IMR-90 (cell line): ENCODE results near the gene C6orf15. TPM values are rescaled to one million over a fixed set of nuclear protein-coding genes. Genes with fewer than 3 reads are reported as not detected.

Source experiments
- ATAC-seq: fragments of 200-7000 bp; cut with Tn5 transposase; 2 replicates; pipeline ENCODE4 v1.9.1; 2020; ENCODE audit warnings: low read depth, mild to moderate bottlenecking, moderate library complexity
- BruUV-seq: library from RNA; stranded (reverse); fragments of 400-500 nt; replicated peaks from 2 replicates; lab custom pipeline; 2021; lab: Mats Ljungman, UMichigan
- CTCF ChIA-PET: fragments of 300-600 bp; formaldehyde crosslinking; extraction: SDS; loops from one replicate; lab custom pipeline; 2021; ENCODE audit warnings: antibody characterized with exemption; lab: Yijun Ruan, JAX
- POLR2A ChIA-PET: fragments of 300-600 bp; sonication (Branson Sonifier 250); formaldehyde crosslinking; loops from one replicate; lab custom pipeline; 2022; ENCODE audit warnings: antibody characterized with exemption; ENCODE audit not compliant: unreplicated experiment; lab: Charles Lee
- DNase-seq: peaks from one replicate; pipeline ENCODE4 v3.0.0; 2013
- H2AFZ ChIP-seq: replicated peaks from 2 replicates; pipeline ENCODE3; 2013; ENCODE audit warnings: low read length, mild to moderate bottlenecking; ENCODE audit not compliant: poor library complexity
- H2AK5ac ChIP-seq: 2 replicates; pipeline ENCODE4 v1.6.1; 2013; ENCODE audit warnings: low read depth, low read length, inconsistent platforms
- H2AK9ac ChIP-seq: replicated peaks from 2 replicates; pipeline ENCODE3; 2013; ENCODE audit warnings: mild to moderate bottlenecking, low read depth, low read length, moderate library complexity; ENCODE audit not compliant: poor library complexity
- H2BK120ac ChIP-seq: 2 replicates; pipeline ENCODE4 v1.6.1; 2013; ENCODE audit warnings: low read depth, low read length, inconsistent platforms
- H2BK15ac ChIP-seq: 3 replicates; pipeline ENCODE4 v1.6.1; 2013; ENCODE audit warnings: low read depth, low read length, inconsistent platforms
- H2BK20ac ChIP-seq: 2 replicates; pipeline ENCODE4 v1.6.1; 2013; ENCODE audit warnings: low read depth, mild to moderate bottlenecking, inconsistent platforms, low read length, moderate library complexity
- H2BK5ac ChIP-seq: 2 replicates; pipeline ENCODE4 v1.6.1; 2013; ENCODE audit warnings: mild to moderate bottlenecking, low read depth, low read length, inconsistent platforms; ENCODE audit not compliant: poor library complexity, severe bottlenecking
- H3K14ac ChIP-seq: replicated peaks from 2 replicates; pipeline ENCODE4 v1.6.1; 2013; ENCODE audit warnings: low read depth, low read length, inconsistent platforms
- H3K18ac ChIP-seq: 2 replicates; pipeline ENCODE4 v1.6.1; 2013; ENCODE audit warnings: low read depth, low read length, control low read depth
- H3K23ac ChIP-seq: 2 replicates; pipeline ENCODE4 v1.6.1; 2013; ENCODE audit warnings: low read depth, low read length, inconsistent platforms
- H3K27ac ChIP-seq: 2 replicates; pipeline ENCODE4 v1.5.1; 2013; ENCODE audit warnings: mild to moderate bottlenecking, control low read depth, low read length; ENCODE audit not compliant: insufficient read depth
- H3K27me3 ChIP-seq: 2 replicates; pipeline ENCODE4 v1.6.1; 2013; ENCODE audit warnings: low read length; ENCODE audit not compliant: control insufficient read depth, insufficient read depth
- H3K36me3 ChIP-seq: 2 replicates; pipeline ENCODE4 v1.6.1; 2013; ENCODE audit warnings: low read length, mixed read lengths; ENCODE audit not compliant: control insufficient read depth, insufficient read depth
- H3K4ac ChIP-seq: 2 replicates; pipeline ENCODE4 v1.6.1; 2013; ENCODE audit warnings: low read depth, low read length, inconsistent platforms
- H3K4me1 ChIP-seq: 2 replicates; pipeline ENCODE4 v1.6.1; 2013; ENCODE audit warnings: low read length, mixed read lengths; ENCODE audit not compliant: control insufficient read depth, insufficient read depth
- H3K4me2 ChIP-seq: 2 replicates; pipeline ENCODE4 v1.6.1; 2013; ENCODE audit warnings: low read depth, mild to moderate bottlenecking, control low read depth, low read length, moderate library complexity
- H3K4me3 ChIP-seq: 2 replicates; pipeline ENCODE4 v1.5.1; 2013; ENCODE audit warnings: low read depth, mild to moderate bottlenecking, control low read depth, low read length, moderate library complexity; ENCODE audit not compliant: insufficient read depth
- H3K56ac ChIP-seq: 2 replicates; pipeline ENCODE4 v1.6.1; 2013; ENCODE audit warnings: low read length, inconsistent platforms; ENCODE audit not compliant: insufficient read depth; ENCODE audit errors: extremely low read depth
- H3K79me1 ChIP-seq, 2 experiments: 2 replicates each; pipeline ENCODE4 v1.6.1; 2013; ENCODE audit warnings: low read length in 2 of 2, inconsistent platforms in 1 of 2, low read depth in 1 of 2
- H3K9ac ChIP-seq: 2 replicates; pipeline ENCODE4 v1.6.1; 2013; ENCODE audit warnings: low read depth, low read length, control low read depth
- H3K9me1 ChIP-seq: 2 replicates; pipeline ENCODE4 v1.6.1; 2013; ENCODE audit warnings: low read length, inconsistent platforms; ENCODE audit not compliant: insufficient read depth
- H3K9me3 ChIP-seq: 2 replicates; pipeline ENCODE4 v1.6.1; 2013; ENCODE audit warnings: low read length; ENCODE audit not compliant: control insufficient read depth, insufficient read depth
- H4K20me1 ChIP-seq: 2 replicates; pipeline ENCODE4 v1.6.1; 2013; ENCODE audit warnings: low read length, inconsistent platforms; ENCODE audit not compliant: insufficient read depth
- H4K5ac ChIP-seq: 2 replicates; pipeline ENCODE4 v1.6.1; 2013; ENCODE audit warnings: mild to moderate bottlenecking, low read depth, low read length, control low read depth
- H4K8ac ChIP-seq, 2 experiments: 2 replicates each; pipeline ENCODE4 v1.6.1; 2013; ENCODE audit warnings: low read depth in 2 of 2, low read length in 2 of 2, control low read depth in 1 of 2, inconsistent platforms in 1 of 2
- H4K91ac ChIP-seq: 2 replicates; pipeline ENCODE4 v1.6.1; 2013; ENCODE audit warnings: low read depth, low read length, inconsistent platforms; ENCODE audit not compliant: insufficient read depth
- BHLHE40 ChIP-seq: fragments of 150-350 bp; IDR thresholded peaks from 2 replicates; pipeline ENCODE4 v1.6.1; 2016; ENCODE audit warnings: mild to moderate bottlenecking, low read depth, low read length
- CEBPB ChIP-seq: IDR thresholded peaks from 2 replicates; pipeline ENCODE4 v1.6.1; 2012; ENCODE audit warnings: low read depth, low read length, improper control_type of control experiment
- CHD1 ChIP-seq: IDR thresholded peaks from 2 replicates; pipeline ENCODE4 v1.6.1; 2012; ENCODE audit warnings: low read depth, low read length, improper control_type of control experiment
- FOS ChIP-seq: fragments of 150-350 bp; IDR thresholded peaks from 2 replicates; pipeline ENCODE4 v1.6.1; 2016; ENCODE audit warnings: low read depth, low read length
- MAFK ChIP-seq: IDR thresholded peaks from 2 replicates; pipeline ENCODE4 v1.6.1; 2012; ENCODE audit warnings: low read depth, low read length, improper control_type of control experiment
- MAZ ChIP-seq: IDR thresholded peaks from 2 replicates; pipeline ENCODE4 v1.6.1; 2012; ENCODE audit warnings: low read depth, mild to moderate bottlenecking, low read length, improper control_type of control experiment, moderate library complexity, borderline replicate concordance
- MXI1 ChIP-seq: IDR thresholded peaks from 2 replicates; pipeline ENCODE4 v1.6.1; 2012; ENCODE audit warnings: low read depth, mild to moderate bottlenecking, low read length, moderate library complexity, borderline replicate concordance
- NFE2L2 ChIP-seq: fragments of 150-350 bp; IDR thresholded peaks from 2 replicates; pipeline ENCODE4 v1.6.1; 2016; ENCODE audit warnings: low read depth, mild to moderate bottlenecking, low read length
- POLR2A ChIP-seq: IDR thresholded peaks from 2 replicates; pipeline ENCODE4 v1.6.1; 2012; ENCODE audit warnings: mild to moderate bottlenecking, low read depth, low read length
- RCOR1 ChIP-seq: IDR thresholded peaks from 2 replicates; pipeline ENCODE4 v1.6.1; 2012; ENCODE audit warnings: mild to moderate bottlenecking, low read length, improper control_type of control experiment; ENCODE audit not compliant: insufficient replicate concordance
- RFX5 ChIP-seq: IDR thresholded peaks from 2 replicates; pipeline ENCODE4 v1.8.0; 2012; ENCODE audit warnings: low read depth, mild to moderate bottlenecking, low read length, moderate library complexity
- USF2 ChIP-seq: fragments of 150-350 bp; IDR thresholded peaks from 2 replicates; pipeline ENCODE4 v1.6.1; 2017; ENCODE audit warnings: mild to moderate bottlenecking, antibody characterized with exemption, low read length, low read depth
- whole genome bisulfite sequencing, 2 experiments: methylation state at CpG; one replicate each; pipeline versions ENCODE4 v1.1.5 to v1.1.7; 2013; ENCODE audit warnings: missing lambda C conversion rate in 2 of 2; ENCODE audit not compliant: insufficient read length in 1 of 2; ENCODE audit errors: extremely low coverage in 2 of 2; 5-methylcytosine and 5-hydroxymethylcytosine counted together
- dilution Hi-C: fragments of 300-500 bp; cut with HindIII; formaldehyde crosslinking; loops from one replicate; pipeline ENCODE4 v1.14.3; 2018; ENCODE audit warnings: low sequenced_read_pairs; ENCODE audit not compliant: unreplicated experiment
- in situ Hi-C: fragments of 300-500 bp; cut with MboI; formaldehyde crosslinking; loops from 3 replicates; pipeline ENCODE4 v1.14.3; 2019; ENCODE audit warnings: low sequenced_read_pairs, inconsistent platforms, mixed read lengths
- intact Hi-C: fragments of 100-400 bp; cut with micrococcal nuclease; formaldehyde crosslinking; loops from 2 replicates; pipeline ENCODE4 v1.10.0; 2022
- polyA plus RNA-seq, 3 experiments: library from polyadenylated mRNA; depleted of rRNA; stranded (reverse); fragments of >200 nt; gene quantifications; 2 replicates each; pipeline ENCODE4 v1.2.3, GENCODE V29; 2012; ENCODE audit warnings: low replicate concordance in 1 of 3
- total RNA-seq: library from RNA; depleted of rRNA; stranded (reverse); fragments of >200 nt; gene quantifications from 2 replicates; pipeline ENCODE4 v1.2.3, GENCODE V29; 2012
- TF ChIP-seq, protein P1 (sequence below): fragments of 150-350 bp; IDR thresholded peaks from 2 replicates; pipeline ENCODE4 v1.6.1; 2016; ENCODE audit warnings: low read depth, mild to moderate bottlenecking, low read length, moderate library complexity, borderline replicate concordance
- TF ChIP-seq, protein P2 (sequence below): conservative IDR thresholded peaks from 2 replicates; pipeline ENCODE4 v1.5.1; 2012; ENCODE audit warnings: mild to moderate bottlenecking, low read depth, low read length, improper control_type of control experiment

The C6orf15 gene
- total and polyA plus RNA-seq, 2 of the 4 experiments (the other 2 are of a cell fraction) = not detected

DNA sequence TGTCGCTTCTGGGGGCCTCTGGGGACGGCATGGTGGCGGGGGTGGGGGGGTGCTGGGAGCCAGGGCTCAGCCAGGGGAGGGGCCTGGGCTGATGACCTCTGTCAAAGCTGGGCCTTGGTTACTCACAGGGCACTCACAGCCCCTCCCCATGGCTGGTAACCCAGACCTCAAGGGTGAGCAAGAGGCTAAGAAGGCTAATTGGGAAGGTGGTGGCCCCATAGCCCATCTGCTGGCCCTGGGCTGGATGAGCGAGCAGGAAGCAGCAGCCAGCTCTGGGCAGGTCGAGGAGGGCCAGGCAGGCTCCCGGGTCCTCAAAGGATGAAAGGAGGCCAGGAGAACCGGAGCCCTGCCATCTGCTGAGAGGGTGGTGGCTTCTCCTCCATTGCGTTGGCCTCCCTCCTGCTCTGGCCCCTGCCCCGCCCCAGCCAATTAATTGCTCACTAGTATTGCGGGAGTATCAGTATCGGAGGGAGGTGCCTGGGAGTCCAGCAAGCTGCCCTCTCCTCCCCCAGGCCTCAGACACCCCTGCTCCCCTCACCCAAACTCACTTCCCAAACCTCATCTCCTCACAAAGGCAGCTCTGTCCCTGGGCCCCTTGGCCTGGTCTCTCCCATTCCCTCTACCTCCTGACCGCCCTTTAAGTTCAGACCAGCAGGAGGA is 8.9 kb upstream of the C6orf15 start:
- H3K9ac ChIP-seq = no peak overlapping the region
- peaks cover 2% of the 10 kb centered on the region; the same call in 1 of the 2 replicates for H3K4me1 ChIP-seq
- ATAC-seq = no peak
- no peak overlapping the region for H4K8ac ChIP-seq
- no TSS peak for BruUV-seq
- no peak for DNase-seq
- no peaks in the 10 kb centered on the region for H3K79me1 ChIP-seq
- no peaks in the 10 kb centered on the region for H3K9me1 ChIP-seq
- no peak overlapping the region for H3K4ac ChIP-seq
- TF ChIP-seq POLR2A (no peak), RFX5 (no peak), MXI1 (no peak), CEBPB (no peak), MAFK (no peak), BHLHE40 (no peak), USF2 (no peak), RCOR1 (no peak), FOS (no peak), NFE2L2 (no peak), CHD1 (no peak), MAZ (no peak)
- TF ChIP-seq, protein P1, sequence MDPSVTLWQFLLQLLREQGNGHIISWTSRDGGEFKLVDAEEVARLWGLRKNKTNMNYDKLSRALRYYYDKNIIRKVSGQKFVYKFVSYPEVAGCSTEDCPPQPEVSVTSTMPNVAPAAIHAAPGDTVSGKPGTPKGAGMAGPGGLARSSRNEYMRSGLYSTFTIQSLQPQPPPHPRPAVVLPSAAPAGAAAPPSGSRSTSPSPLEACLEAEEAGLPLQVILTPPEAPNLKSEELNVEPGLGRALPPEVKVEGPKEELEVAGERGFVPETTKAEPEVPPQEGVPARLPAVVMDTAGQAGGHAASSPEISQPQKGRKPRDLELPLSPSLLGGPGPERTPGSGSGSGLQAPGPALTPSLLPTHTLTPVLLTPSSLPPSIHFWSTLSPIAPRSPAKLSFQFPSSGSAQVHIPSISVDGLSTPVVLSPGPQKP = no peak
- TF ChIP-seq, protein P2, sequence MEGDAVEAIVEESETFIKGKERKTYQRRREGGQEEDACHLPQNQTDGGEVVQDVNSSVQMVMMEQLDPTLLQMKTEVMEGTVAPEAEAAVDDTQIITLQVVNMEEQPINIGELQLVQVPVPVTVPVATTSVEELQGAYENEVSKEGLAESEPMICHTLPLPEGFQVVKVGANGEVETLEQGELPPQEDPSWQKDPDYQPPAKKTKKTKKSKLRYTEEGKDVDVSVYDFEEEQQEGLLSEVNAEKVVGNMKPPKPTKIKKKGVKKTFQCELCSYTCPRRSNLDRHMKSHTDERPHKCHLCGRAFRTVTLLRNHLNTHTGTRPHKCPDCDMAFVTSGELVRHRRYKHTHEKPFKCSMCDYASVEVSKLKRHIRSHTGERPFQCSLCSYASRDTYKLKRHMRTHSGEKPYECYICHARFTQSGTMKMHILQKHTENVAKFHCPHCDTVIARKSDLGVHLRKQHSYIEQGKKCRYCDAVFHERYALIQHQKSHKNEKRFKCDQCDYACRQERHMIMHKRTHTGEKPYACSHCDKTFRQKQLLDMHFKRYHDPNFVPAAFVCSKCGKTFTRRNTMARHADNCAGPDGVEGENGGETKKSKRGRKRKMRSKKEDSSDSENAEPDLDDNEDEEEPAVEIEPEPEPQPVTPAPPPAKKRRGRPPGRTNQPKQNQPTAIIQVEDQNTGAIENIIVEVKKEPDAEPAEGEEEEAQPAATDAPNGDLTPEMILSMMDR = no peak
- H3K23ac ChIP-seq = no peak overlapping the region
- H3K27me3 ChIP-seq = peaks cover 3% of the 10 kb centered on the region; the same call in 1 of the 2 replicates
- ChIA-PET POLR2A (no interaction called here), CTCF (no interaction called here)
- no peak overlapping the region for H3K18ac ChIP-seq
- no peak overlapping the region; the same call in 1 of the 2 replicates for H2AK5ac ChIP-seq
- no peak overlapping the region for H2AFZ ChIP-seq
- H3K14ac ChIP-seq = no peak overlapping the region
- no peak overlapping the region for H3K56ac ChIP-seq
- H2AK9ac ChIP-seq = no peak overlapping the region
- intact Hi-C loops = no loop called here
- H4K5ac ChIP-seq = no peak overlapping the region
- no peak overlapping the region for H3K4me3 ChIP-seq
- H3K4me2 ChIP-seq = no peak overlapping the region
- WGBS, 2 experiments = 74% methylated on average over 7 of the region's 12 CpGs; no CpG with 5 or more reads in 1 of the 2 experiments
- H2BK120ac ChIP-seq = no peak overlapping the region
- H3K27ac ChIP-seq = no peak overlapping the region
- no peak overlapping the region for H4K91ac ChIP-seq
- H2BK20ac ChIP-seq = no peak overlapping the region
- H3K36me3 ChIP-seq = no peaks in the 10 kb centered on the region
- H2BK5ac ChIP-seq = no peak overlapping the region
- H4K20me1 ChIP-seq = no peaks in the 10 kb centered on the region
- in situ Hi-C loops = no loop called here
- no peaks in the 10 kb centered on the region for H3K9me3 ChIP-seq
- dilution Hi-C loops = no loop called here
- no peak overlapping the region for H2BK15ac ChIP-seq
